Measurements from ENCODE around the gene VRTN. TPM values are rescaled to one million over a fixed set of nuclear protein-coding genes. Genes with fewer than 3 reads are reported as not detected.

VRTN gene
- total and polyA plus RNA-seq, 3 experiments from 2014 or later: not detected

GRCh38 chr14:74391479-74391878 is 43.2 kb downstream of the VRTN start:
- peaks cover 6 to 30% of the 10 kb centered on the region in 2 donors for H3K27me3 Mint-ChIP-seq
- Histone ChIP-seq H3K27me3 (ENCODE audit: insufficient read depth, low read length, poor library complexity, severe bottlenecking) (peaks cover 3% of the 10 kb centered on the region), H3K9me3 (ENCODE audit: low read length) (no peaks in the 10 kb centered on the region), H3K27ac (ENCODE audit: low read depth, low read length) (no peak overlapping the region), H3K36me3 (ENCODE audit: insufficient read depth, low read length) (no peaks in the 10 kb centered on the region), H3K4me1 (ENCODE audit: insufficient read depth, low read length) (no peaks in the 10 kb centered on the region), H3K4me3 (ENCODE audit: low read length) (no peak overlapping the region)
- peaks cover 0 to 3% (median 0%) of the 10 kb centered on the region in 5 donors for H3K9me3 Mint-ChIP-seq
- no peaks in the 10 kb centered on the region for H3K36me3 Mint-ChIP-seq
- no peak overlapping the region for H3K4me3 Mint-ChIP-seq
- DNase-seq: no peak
- ChIA-PET POLR2A (no interaction called here), CTCF (no interaction called here)
- H3K27ac Mint-ChIP-seq: no peak overlapping the region
- H3K4me1 Mint-ChIP-seq: no peaks in the 10 kb centered on the region

DNA sequence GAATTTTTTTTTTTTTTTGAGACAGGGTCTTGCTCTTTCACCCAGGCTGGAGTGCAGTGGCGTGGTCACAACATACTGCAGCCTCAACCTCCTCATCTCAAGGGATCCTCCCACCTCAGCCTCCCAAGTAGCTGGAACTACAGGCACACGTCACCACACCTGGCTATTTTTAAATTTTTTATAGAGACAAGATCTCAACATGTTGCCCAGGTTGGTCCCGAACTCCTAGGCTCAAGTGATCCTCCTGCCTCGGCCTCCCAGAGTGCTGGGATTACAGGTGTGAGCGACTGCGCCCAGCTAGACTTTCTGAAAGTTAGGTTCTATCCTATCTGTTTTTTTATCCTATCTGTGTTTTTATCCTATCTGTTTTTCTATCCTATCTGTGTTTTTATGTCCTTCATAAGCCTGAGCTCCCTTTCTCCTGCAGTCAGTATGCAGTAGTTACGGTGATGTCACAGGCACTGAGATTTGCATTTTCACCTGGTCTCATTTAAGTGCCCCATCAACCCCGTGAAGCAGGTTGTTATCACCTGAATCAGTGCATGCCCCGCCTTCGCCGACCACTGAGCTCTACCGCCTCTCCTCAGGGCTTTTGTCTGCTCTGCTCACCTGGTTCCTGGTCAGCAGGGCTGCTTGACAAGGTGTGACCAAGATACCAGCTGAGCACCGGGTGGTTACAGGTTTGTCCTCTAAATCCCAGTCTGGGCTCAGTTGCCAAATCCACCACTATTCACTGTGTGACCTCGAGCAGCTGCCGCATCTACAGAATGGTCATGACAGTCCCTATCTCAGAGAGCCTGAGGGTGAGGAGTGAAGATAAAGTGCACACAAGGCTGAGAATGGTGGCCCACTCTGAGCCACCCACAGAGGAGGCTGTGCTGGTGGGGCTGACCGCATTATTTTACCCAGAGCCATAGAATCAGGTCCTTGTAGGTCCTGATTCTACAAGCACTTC is 44.6 kb downstream of the VRTN start:
- no peak overlapping the region for H3K27ac Mint-ChIP-seq
- Histone ChIP-seq H3K4me3 (ENCODE audit: low read length) (no peak overlapping the region), H3K27ac (ENCODE audit: low read depth, low read length) (no peak overlapping the region), H3K27me3 (ENCODE audit: insufficient read depth, low read length, poor library complexity, severe bottlenecking) (peaks cover 3% of the 10 kb centered on the region), H3K4me1 (ENCODE audit: insufficient read depth, low read length) (no peaks in the 10 kb centered on the region), H3K36me3 (ENCODE audit: insufficient read depth, low read length) (no peaks in the 10 kb centered on the region), H3K9me3 (ENCODE audit: low read length) (no peaks in the 10 kb centered on the region)
- H3K4me1 Mint-ChIP-seq: no peaks in the 10 kb centered on the region
- ChIA-PET POLR2A (no interaction called here), CTCF (no interaction called here)
- peaks cover 3 to 30% of the 10 kb centered on the region in 2 donors for H3K27me3 Mint-ChIP-seq
- H3K36me3 Mint-ChIP-seq: no peaks in the 10 kb centered on the region
- no peak for DNase-seq
- peaks cover 0 to 3% (median 0%) of the 10 kb centered on the region in 5 donors for H3K9me3 Mint-ChIP-seq
- no peak overlapping the region for H3K4me3 Mint-ChIP-seq

GRCh38 chr14:74394549-74394948 is 46.3 kb downstream of the VRTN start:
- Mint-ChIP-seq H3K27ac (no peak overlapping the region), H3K27me3 (peaks cover 5 to 26% of the 10 kb centered on the region in 2 donors), H3K4me1 (no peaks in the 10 kb centered on the region), H3K36me3 (no peaks in the 10 kb centered on the region), H3K9me3 (peaks cover 0 to 3% (median 0%) of the 10 kb centered on the region in 5 donors), H3K4me3 (no peak overlapping the region)
- no peak for DNase-seq
- POLR2A ChIA-PET: no interaction called here
- H3K27ac ChIP-seq (ENCODE audit: low read depth, low read length): no peak overlapping the region
- CTCF ChIA-PET: no interaction called here
- peaks cover 3% of the 10 kb centered on the region for H3K27me3 ChIP-seq (ENCODE audit: insufficient read depth, low read length, poor library complexity, severe bottlenecking)
- no peak overlapping the region for H3K4me3 ChIP-seq (ENCODE audit: low read length)
- H3K4me1 ChIP-seq (ENCODE audit: insufficient read depth, low read length): no peaks in the 10 kb centered on the region
- no peaks in the 10 kb centered on the region for H3K36me3 ChIP-seq (ENCODE audit: insufficient read depth, low read length)
- no peaks in the 10 kb centered on the region for H3K9me3 ChIP-seq (ENCODE audit: low read length)

DNA sequence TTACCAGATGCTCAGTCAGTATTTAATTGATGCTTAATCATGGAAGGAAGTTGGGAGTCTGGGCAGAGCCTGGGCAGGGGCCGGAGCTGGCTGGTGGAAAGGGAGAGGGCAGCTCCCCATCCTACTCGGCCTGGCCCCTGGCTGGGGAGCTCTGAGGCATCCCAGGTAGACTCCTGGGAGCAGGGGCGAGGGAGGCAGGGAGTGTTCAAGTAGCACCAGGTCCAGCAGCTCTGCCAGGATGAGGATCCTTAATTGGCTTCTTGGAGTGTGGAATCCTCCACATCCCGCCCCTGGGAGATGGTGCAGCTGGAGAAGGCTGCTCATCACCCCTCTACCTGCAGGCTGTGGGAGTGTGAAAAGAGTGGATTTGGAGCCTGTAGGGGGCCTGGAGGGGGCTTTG is 46.8 kb downstream of the VRTN start:
- H3K4me1 ChIP-seq (ENCODE audit: insufficient read depth, low read length): no peaks in the 10 kb centered on the region
- H3K4me3 ChIP-seq (ENCODE audit: low read length): no peak overlapping the region
- H3K36me3 ChIP-seq (ENCODE audit: insufficient read depth, low read length): no peaks in the 10 kb centered on the region
- Mint-ChIP-seq H3K9me3 (peaks cover 0 to 3% (median 0%) of the 10 kb centered on the region in 5 donors), H3K27me3 (peaks cover 5 to 24% of the 10 kb centered on the region in 2 donors), H3K36me3 (no peaks in the 10 kb centered on the region), H3K27ac (no peak overlapping the region), H3K4me3 (peak overlapping the region in 1 of 7 donors; percentile 76), H3K4me1 (peaks cover 1 to 2% (median 2%) of the 10 kb centered on the region in 3 donors)
- ChIA-PET POLR2A (no interaction called here), CTCF (no interaction called here)
- peaks cover 3% of the 10 kb centered on the region for H3K27me3 ChIP-seq (ENCODE audit: insufficient read depth, low read length, poor library complexity, severe bottlenecking)
- H3K9me3 ChIP-seq (ENCODE audit: low read length): no peaks in the 10 kb centered on the region
- H3K27ac ChIP-seq (ENCODE audit: low read depth, low read length): no peak overlapping the region
- DNase-seq: no peak

DNA sequence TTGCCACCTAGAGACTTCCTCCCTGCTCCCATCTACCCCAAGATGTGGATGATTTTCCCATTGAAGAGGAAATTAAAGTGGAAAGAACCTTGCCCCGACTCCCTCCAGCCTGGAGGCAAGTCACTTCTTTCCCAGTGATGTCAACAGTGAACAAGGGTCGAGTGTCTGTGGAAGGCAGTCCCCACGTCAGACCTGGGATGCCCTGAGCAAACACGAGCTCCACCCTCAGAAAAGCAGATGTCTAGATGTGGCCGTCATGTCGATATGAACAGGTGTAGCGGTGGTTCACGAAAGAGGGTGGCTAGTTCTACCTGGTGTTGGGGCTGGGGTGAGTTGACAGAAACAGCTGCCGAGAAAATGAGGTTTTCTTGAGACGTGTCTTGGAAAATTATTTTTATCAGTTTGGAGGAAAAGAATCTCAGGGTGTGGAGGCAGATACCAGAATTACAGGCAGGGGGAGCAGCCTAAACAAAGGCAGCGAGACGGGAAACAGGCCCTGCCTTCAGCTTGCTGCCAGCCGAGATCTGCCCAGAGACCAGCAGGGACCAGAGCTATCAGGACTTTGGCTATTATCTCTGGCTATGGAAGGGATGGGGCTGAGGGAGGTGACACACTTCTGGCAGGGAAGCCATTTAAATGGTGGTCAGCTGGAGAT is 51.9 kb downstream of the VRTN start:
- ChIA-PET CTCF (no interaction called here), POLR2A (interaction anchor here (0.6 kb wide), 1 partner anchor 49 kb away, joined by 3 read pairs; no protein-coding TSS in a partner anchor)
- no peak overlapping the region for H3K4me3 ChIP-seq (ENCODE audit: low read length)
- H3K36me3 ChIP-seq (ENCODE audit: insufficient read depth, low read length): no peaks in the 10 kb centered on the region
- H3K27ac ChIP-seq (ENCODE audit: low read depth, low read length): no peak overlapping the region
- Mint-ChIP-seq H3K36me3 (no peaks in the 10 kb centered on the region), H3K9me3 (no peaks in the 10 kb centered on the region), H3K27me3 (peaks cover 0 to 2% of the 10 kb centered on the region in 2 donors), H3K4me3 (peak overlapping the region in 3 of 7 donors; percentile 16 to 57 (median 46)), H3K27ac (peak overlapping the region in 4 of 8 donors; percentile 17 to 83 (median 22)), H3K4me1 (peaks cover 24 to 34% (median 28%) of the 10 kb centered on the region in 3 donors)
- no peaks in the 10 kb centered on the region for H3K9me3 ChIP-seq (ENCODE audit: low read length)
- H3K27me3 ChIP-seq (ENCODE audit: insufficient read depth, low read length, poor library complexity, severe bottlenecking): no peaks in the 10 kb centered on the region
- peaks cover 20% of the 10 kb centered on the region for H3K4me1 ChIP-seq (ENCODE audit: insufficient read depth, low read length)
- DNase-seq: no peak

DNA sequence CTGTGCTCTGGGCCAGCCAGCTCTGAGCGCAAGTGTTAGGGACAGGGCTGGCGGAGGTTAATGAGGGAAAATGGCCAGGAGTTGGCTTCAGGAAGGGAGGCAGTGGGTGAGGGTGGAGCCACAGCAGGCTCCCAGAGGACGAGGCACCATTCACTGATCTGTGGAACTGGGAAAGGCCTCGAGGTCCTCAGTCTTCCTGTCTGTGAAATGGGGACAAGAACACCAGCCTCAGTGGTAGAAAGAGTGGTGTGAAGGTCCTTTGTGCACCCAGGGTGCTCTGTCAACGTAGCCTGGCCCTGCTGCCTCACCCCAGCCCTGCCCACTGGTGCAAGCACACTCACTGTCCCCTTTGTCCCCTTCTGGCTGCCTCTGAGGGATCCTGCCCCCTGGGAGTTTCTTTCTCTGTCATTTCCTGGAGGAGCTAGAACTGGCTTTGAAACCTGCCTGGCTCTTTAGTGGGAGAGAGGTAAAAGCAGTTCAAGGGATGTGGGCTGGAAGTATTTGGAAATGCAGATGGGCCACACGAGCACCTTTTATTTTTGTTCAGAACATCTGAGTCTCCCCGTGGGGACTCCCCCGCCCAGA is 52.7 kb downstream of the VRTN start:
- peaks cover 0 to 5% of the 10 kb centered on the region in 2 donors for H3K27me3 Mint-ChIP-seq
- POLR2A ChIA-PET: interaction anchor here (0.8 kb wide), 1 partner anchor 92 kb away, joined by 4 read pairs; the partner anchor contains the start of genes ISCA2 and NPC2

DNA sequence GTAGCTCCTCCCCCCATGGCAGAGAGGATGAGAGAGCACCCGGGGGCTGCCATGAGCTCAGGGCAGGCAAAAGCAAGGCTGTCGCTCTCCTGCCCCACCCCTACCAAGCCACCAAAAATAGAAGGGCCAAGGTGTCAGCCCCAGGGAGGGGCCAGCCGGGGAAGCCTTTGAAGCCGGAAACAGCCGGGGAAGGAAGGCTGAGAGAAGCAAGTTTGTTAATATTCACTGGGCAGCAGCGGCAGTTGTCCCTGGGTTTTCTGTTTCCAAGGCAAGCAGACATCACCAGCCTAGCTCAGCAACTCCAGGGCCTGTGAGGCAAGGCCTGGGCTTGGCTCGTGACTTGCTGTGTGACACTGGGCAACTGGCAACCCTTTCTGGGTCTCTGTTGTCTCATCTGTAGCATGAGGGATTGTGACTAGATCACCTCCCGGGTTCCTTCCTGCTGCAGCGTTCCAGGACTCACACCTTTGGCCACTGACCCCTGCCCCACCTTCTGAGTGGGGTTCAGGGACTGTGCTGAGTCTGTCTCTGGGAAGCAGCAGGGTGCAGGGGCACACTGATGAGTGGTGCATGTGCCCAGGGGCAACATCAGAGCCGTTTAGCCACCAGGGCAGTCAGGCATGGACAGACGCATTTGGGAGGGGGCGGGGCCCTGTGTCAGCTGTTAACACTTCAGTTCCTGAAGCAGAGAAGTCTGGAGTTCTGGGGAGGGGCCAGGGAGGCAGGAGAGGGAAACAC is 53.4 kb downstream of the VRTN start:
- ChIA-PET POLR2A (interaction anchor here (0.8 kb wide), 1 partner anchor 91 kb away, joined by 4 read pairs; the partner anchor contains the start of genes ISCA2 and NPC2), CTCF (no interaction called here)
- H3K4me1 Mint-ChIP-seq: peaks cover 24 to 34% (median 28%) of the 10 kb centered on the region in 3 donors
- peak overlapping the region; percentile 5 to 88 (median 79) for H3K4me3 Mint-ChIP-seq
- peaks cover 0 to 5% of the 10 kb centered on the region in 2 donors for H3K27me3 Mint-ChIP-seq
- peaks cover 20% of the 10 kb centered on the region for H3K4me1 ChIP-seq (ENCODE audit: insufficient read depth, low read length)
- peak overlapping the region; percentile 35 to 94 (median 89) for H3K27ac Mint-ChIP-seq
- H3K4me3 ChIP-seq (ENCODE audit: low read length): peak overlapping the region; percentile 46
- no peaks in the 10 kb centered on the region for H3K9me3 Mint-ChIP-seq
- no peaks in the 10 kb centered on the region for H3K36me3 Mint-ChIP-seq
- no peaks in the 10 kb centered on the region for H3K9me3 ChIP-seq (ENCODE audit: low read length)
- peak overlapping the region; percentile 59 for H3K27ac ChIP-seq (ENCODE audit: low read depth, low read length)
- no peaks in the 10 kb centered on the region for H3K36me3 ChIP-seq (ENCODE audit: insufficient read depth, low read length)
- no peaks in the 10 kb centered on the region for H3K27me3 ChIP-seq (ENCODE audit: insufficient read depth, low read length, poor library complexity, severe bottlenecking)
- peak; percentile 53 to 86 (median 56) for DNase-seq

More for the DNA sequence above, 52.7 kb downstream of the VRTN start:
- H3K36me3 ChIP-seq (ENCODE audit: insufficient read depth, low read length): no peaks in the 10 kb centered on the region
- no peak for DNase-seq
- peak overlapping the region; percentile 59 for H3K27ac ChIP-seq (ENCODE audit: low read depth, low read length)
- CTCF ChIA-PET: no interaction called here
- no peaks in the 10 kb centered on the region for H3K36me3 Mint-ChIP-seq
- peak overlapping the region; percentile 5 to 88 (median 79) for H3K4me3 Mint-ChIP-seq
- H3K4me1 ChIP-seq (ENCODE audit: insufficient read depth, low read length): peaks cover 20% of the 10 kb centered on the region
- peak overlapping the region; percentile 46 for H3K4me3 ChIP-seq (ENCODE audit: low read length)
- H3K9me3 ChIP-seq (ENCODE audit: low read length): no peaks in the 10 kb centered on the region
- H3K4me1 Mint-ChIP-seq: peaks cover 24 to 34% (median 28%) of the 10 kb centered on the region in 3 donors
- H3K9me3 Mint-ChIP-seq: no peaks in the 10 kb centered on the region
- no peaks in the 10 kb centered on the region for H3K27me3 ChIP-seq (ENCODE audit: insufficient read depth, low read length, poor library complexity, severe bottlenecking)
- peak overlapping the region; percentile 35 to 91 (median 86) for H3K27ac Mint-ChIP-seq
